ENCODE results near the gene SLC22A7.

SLC22A7 gene

GRCh38 chr6:43267619-43268354 is 30.3 kb upstream of the SLC22A7 start:
- no peak for DNase-seq

- no peak for DNase-seq
These were observed 29.7 kb upstream of the SLC22A7 start for GRCh38 chr6:43268355-43268700.

GRCh38 chr6:43268782-43269272 is 29.2 kb upstream of the SLC22A7 start:
- no peak for DNase-seq

GRCh38 chr6:43269273-43270007 is 28.6 kb upstream of the SLC22A7 start:
- DNase-seq, result no peak

- no peak for DNase-seq
These were observed 26.8 kb upstream of the SLC22A7 start for GRCh38 chr6:43271103-43271815.

GRCh38 chr6:43271944-43272343 is 26.1 kb upstream of the SLC22A7 start:
- DNase-seq, result no peak

GRCh38 chr6:43273707-43274106 is 24.4 kb upstream of the SLC22A7 start:
- no peak for DNase-seq

GRCh38 chr6:43274127-43274915 is 23.7 kb upstream of the SLC22A7 start:
- no peak for DNase-seq

GRCh38 chr6:43274916-43275597 is 23.0 kb upstream of the SLC22A7 start:
- DNase-seq, result no peak

- DNase-seq, result no peak
These were observed 22.1 kb upstream of the SLC22A7 start for GRCh38 chr6:43275801-43276576.

- no peak for DNase-seq
These were observed 21.3 kb upstream of the SLC22A7 start for GRCh38 chr6:43276577-43277305.

GRCh38 chr6:43277306-43277642 is 20.8 kb upstream of the SLC22A7 start:
- no peak for DNase-seq

GRCh38 chr6:43277643-43278523 is 20.2 kb upstream of the SLC22A7 start:
- no peak for DNase-seq

GRCh38 chr6:43278524-43279078 is 19.5 kb upstream of the SLC22A7 start:
- peak; percentile 29 for DNase-seq

- DNase-seq, result no peak
These were observed 17.8 kb upstream of the SLC22A7 start for GRCh38 chr6:43280234-43280633.

GRCh38 chr6:43282060-43282459 is 16.0 kb upstream of the SLC22A7 start:
- DNase-seq, result no peak

GRCh38 chr6:43282636-43283513 is 15.2 kb upstream of the SLC22A7 start:
- no peak for DNase-seq

GRCh38 chr6:43283514-43283901 is 14.6 kb upstream of the SLC22A7 start:
- no peak for DNase-seq
